HG03139 (cell line): ENCODE measurements around the gene ODC1.
"Not testable (repeated sequence)": the region's sequence is repeated elsewhere in the genome, so short reads cannot be mapped to it uniquely, and the experiment has no call there.

Experiments
- ATAC-seq: cut with Tn5 transposase; IDR thresholded peaks from one replicate; pipeline ENCODE4 v1.9.1; 2021; ENCODE audit not compliant: unreplicated experiment

ODC1 gene

DNA sequence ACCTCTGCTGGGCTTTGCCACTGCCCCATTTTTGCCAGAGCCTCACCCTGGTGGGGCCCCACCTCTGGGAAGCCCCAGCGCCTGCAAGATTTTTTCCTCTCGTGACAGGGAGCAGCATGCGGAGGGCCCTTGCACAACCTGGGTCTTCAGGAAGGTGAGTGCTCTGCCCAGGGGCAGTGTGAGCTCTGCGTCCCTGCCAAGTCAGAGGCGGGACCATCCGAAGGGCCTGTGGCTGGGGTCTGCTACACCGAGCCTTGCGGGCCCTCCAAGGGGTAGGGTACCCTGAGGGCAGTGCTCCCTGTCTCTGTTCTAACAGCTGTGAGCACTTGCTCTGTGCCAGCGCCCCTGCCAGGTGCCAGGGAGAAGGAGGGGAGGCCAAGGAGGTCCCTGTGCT, 5.8 kb upstream of the ODC1 start:
- no peak for ATAC-seq

DNA sequence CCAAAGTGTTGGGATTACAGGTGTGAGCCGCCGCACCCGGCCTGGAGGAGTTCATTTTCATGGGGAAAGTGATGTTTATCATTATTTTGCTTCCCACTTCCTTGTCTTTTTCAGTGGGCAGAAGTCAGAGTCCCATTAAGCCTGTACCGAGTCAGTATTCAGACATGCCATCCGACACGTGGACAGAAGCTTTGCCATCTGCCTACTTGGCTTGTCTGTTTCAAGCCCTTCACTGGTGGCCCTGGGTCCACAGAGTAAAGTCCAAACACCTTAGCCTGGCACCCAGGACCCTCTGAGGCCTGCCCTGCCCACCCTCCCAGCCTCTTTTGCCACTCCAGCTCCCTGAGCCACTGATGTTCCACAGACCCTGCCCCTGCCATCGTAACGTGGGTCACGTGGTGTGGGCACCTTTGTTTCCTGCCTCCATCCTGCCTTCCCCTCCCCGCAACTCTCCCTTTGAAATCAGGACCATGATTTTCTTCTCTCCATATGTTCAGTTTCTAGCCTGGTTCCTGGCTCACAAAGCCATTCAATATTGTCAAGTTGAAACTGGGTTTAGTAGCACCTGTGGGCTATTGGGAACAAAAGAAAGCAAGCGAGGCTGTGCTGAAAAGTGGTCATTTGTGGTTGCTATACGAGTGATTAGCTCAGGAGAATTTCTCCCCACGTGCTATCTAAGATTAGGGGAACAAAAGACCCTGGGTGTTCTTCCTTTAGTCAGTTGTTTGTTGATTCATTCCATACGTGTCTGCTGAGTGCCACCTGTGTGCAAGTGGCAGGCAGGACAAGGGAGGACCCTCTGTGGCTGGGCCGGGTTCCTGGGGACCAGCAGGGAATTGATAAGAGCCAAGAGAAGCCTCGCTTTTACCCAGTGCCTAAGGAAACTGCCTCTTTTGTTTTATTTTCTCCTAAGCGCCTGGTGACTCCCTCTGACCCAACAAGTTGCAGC, 5.1 kb upstream of the ODC1 start:
- ATAC-seq: no peak

DNA sequence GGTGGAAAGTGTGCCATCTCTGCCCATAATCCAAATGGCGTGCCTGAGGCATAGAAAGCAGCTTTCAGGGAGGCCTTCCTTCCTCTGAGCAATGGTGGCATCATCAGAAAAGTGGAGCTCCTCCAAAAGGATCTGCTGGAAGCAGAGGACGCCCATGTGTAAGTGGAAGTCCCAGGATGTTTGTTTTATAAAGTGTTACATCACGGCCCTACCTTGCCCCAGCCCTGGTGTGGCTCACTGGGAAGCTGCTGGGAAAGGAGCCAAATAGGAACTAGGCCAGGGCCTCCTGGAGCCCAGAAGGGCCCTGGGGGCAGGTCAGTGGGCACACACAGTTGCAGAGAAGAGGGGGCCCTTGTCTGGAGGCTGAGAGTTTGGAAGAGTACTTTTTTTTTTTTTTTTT, 4.2 kb upstream of the ODC1 start:
- no peak for ATAC-seq

DNA sequence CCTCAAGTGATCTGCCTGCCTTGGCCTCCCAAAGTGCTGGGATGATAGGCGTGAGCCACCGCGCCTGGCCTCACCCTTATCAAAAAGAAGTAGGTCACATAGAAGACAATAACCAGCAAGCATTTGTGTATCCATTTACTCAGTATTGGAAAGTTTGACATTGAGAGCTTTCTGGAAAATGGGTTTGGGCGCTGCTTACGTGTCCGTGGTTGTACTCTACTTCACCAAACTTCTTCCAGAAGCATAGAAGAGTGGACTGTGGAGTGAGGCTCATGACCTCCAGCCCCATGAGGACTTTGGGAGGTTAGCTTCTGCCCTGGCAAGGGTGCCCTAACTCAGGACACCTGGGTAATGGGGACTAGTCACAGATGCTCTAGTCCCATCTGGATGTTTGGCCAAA, 3.7 kb upstream of the ODC1 start:
- no peak for ATAC-seq

DNA sequence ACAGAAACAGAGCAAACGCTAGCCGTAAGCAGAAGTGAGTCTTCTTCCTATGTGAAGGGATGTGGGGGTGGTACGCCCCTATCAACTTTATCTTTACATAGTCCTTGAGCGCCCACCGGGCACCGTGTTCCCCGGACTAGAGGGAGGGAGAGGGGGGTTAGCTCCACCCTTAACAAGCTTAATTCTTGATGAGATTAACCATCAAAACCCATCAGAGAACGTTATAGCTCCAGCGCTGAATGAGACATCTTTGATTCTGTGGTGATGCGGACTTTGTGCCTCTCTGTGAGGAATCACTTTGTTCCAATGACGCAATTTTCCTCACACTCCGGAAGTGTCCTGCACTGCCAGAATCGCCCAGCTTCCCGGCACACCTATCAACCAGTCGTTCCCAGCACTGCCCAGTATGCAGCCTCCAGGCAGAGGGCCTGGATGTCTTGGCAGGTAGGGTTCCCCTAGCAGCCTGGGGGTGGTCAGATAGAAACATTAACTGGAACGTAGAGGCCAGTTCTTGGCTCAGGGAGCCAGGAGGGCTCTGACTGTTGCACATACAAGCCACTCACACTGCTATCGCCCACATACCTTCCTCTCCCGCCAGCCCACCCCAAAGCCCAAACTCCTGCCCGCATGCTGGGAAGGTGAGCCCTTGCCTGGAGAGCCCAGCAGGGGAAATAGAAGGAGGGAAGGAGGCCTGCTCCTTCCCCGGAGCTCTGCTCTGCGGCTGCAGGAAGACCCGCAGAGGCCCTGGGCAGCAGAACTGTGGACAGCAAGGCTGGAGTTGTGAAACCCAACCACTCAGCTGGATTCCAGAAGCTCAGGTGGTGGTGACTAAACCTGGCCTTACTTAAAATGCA, 1.9 kb upstream of the ODC1 start:
- no peak for ATAC-seq

DNA sequence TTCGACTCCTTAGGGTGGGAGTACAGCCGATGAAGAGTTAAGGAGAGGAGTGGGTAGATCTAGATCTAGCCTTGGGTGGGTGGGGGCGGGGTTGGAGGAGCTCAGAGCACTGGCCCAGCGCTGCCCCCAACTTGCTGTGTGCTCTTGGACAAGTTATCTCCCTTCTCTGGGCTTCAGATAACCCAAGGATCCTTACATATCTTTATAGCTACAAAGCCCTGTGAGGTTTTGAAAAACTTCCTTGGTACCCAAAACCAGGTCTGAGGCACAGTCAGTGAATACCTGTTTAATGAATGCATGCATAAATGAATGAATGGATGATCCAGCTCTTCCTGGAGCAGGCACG, 1.3 kb upstream of the ODC1 start:
- ATAC-seq: no peak

DNA sequence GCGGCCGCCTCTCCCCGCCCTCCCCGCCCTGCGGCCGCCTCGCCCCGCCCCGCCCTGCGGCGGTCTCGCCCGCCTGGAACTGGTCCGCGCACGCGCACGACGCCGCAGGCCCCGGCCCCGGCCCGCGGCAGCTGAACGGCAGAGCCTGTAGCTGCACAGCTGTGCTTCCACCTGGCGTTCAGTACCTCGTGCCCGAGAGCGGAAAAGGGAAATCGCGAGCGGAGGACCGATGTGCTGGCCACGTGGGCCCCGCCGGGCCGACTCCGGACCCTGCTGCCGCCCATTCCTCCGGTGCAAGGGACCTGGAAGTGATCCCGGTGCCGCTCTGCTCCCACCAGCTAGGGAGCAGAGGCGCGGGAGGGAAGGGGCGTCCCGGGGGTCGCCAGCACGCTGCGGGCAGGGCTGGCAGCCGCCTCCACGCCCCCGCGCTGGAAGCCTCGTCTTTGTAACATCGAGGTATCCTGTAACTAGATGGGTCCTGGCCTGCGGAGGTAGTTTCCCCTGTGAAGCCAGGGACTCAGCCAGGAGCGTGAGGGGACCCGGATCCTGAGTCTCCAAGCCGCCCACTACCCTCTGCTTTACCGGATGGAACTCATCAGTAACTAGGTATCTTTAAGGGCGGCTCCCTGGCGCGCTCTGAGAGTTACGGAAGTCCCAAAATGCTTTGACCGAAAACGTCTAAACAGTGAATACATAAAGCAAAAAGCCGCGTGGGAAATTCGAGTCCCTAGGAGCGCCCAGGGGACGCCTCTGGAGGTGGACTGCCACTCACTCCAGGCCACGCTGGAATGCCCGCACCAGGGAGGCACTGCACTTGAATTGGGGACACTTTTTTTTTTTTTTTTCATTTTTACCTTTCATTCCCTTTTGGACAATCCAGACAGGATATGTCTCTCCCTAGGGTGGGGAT, 704 bp upstream of the ODC1 start:
- peak; percentile 50 for ATAC-seq

DNA sequence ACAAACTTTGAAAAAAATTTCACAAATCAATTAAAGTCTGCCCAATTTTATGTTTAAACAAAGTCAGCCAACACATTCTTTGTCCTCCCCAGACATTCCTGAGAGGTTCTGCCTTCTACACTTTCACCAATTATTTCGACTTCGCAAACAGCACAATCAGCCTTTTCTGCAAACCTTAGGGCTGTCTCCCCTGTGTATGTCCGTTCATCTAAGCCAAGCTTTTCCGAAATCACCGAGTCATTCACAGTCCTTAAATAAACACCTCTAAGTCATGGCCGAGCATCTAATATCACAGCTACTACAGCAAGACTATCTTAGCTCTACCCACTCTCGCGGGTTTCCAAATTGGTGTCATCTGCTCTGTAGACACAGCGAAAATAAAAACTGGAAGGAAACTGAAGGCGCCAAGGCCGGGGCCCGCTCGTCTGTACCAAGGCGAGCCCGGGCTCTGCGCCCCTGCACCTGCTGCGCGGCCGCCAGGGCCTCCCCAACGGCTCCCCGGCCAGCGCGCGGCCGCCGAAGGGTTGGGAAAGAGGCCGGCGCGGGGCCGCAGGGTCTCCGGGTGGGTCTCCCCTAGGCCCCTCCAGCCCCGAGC, 730 bp downstream of the ODC1 start:
- ATAC-seq: peak; percentile 25

DNA sequence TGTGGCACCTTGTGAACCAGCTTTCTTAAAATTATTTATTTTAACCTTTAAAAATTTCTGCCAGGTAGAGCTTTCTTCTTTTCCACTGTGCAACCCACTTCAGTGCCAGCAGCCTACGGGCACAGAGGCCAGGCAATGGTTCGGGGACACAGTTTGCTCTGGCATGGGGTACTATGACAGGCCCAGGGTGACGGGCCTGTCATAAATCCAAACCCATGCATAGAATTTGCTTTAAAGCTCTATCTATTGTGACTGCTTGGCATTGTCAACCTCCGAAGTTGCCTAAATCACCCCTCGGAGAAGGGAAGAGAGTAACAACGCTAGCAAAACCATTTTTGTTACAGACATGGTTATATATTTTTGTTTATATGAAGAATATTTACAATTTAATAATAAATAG, 1.5 kb downstream of the ODC1 start:
- no peak for ATAC-seq

DNA sequence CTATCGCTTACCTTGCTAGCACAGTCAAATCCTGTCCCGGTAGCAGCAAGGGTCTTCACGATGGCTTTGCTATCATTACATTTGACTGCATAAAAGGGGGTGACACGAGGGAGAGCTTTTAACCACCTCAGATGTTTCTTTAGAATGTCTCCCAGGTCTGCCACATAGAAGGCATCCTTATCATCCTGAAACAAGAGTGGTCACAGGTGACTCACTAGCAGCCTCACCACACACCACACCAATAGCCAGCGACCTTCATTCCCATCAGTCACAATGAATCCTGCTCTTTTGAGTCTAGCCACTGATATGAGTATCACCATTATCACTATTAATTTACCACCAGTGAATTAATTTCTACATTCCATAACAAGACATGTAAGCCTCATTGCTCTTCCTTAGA, 3.7 kb downstream of the ODC1 start:
- ATAC-seq: no peak

DNA sequence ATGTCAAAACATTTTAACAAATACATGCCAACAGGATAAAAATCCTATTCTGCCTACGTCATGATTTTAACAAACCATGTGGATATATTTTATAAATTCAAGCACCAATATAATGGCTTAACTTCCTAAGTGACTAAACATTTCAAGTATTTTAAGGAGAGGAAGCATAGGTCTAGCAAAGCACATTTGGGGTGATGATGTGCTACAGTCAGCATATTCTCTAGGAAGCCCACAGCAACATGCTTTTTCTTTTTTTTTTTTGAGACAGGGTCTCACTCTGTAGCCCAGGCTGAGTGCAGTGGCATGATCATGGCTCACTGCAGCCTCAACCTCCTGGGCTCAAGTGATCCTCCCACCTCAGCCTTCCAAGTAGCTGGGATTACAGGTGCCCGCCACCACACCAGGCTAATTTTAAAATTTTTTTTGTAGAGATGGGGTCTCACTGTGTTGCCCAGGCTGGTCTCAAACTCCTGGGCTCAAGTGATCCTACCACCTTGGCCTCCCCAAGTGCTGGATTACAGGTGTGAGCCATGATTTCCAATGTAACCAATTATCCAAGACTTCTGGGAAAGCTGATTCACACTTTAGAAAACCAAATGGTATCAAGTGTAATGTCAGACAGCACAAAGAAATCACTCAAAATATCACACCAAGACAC, 5.5 kb downstream of the ODC1 start:
- ATAC-seq: not testable (repeated sequence)

DNA sequence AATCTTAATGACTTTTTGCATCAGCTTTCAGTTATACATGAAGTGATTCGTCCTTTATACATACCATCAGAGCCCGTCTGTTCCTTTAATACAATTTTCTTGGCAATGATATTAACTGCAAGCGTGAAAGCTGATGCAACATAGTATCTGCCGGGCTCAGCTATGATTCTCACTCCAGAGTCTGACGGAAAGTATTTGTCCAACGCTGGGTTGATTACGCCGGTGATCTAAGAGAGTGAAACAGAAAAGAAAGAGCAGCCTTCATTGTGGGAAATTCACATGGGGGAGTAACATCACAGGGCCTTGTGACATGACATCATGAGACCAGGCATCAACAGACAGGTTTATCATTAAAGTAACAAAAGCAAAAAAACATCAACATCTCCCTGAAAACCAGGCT, 6.2 kb downstream of the ODC1 start:
- ATAC-seq: no peak

DNA sequence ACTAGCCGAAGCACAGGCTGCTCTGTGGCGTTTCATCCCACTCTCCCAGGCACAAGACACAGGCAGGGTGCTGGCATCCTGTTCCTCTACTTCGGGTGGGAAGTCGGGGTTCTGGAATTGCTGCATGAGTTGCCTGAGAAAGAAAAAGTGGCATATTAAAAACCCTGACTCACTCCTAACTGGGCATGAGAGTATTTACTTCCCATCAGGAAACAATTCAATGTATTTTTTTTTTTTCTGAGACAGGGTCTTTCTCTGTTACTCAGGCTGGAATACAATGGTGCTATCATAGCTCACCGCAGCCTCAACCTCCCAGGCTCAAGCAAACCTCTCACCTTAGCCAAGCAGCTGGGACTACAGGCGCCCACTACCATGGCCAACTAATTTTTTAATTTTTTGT, 7.4 kb downstream of the ODC1 start:
- ATAC-seq: no peak

DNA sequence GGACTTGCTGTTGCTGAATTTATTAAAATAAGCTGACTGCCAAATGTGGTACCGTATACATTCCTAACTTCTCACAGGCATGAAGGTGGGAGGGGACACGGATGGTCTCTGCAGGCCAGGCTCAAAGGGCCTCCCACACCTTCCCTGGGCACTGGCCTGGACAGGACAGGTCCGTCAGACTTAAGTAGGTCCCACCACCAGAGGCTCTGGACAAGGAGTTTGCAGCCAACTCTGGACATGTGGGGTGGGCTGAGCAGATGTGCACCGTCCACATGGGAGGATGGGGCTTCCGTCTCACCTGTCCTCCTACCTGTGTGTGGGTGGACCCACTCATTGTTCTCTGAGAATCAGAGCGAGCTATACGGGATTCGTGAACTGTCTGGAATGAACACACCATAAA, 8.2 kb downstream of the ODC1 start:
- ATAC-seq: no peak

DNA sequence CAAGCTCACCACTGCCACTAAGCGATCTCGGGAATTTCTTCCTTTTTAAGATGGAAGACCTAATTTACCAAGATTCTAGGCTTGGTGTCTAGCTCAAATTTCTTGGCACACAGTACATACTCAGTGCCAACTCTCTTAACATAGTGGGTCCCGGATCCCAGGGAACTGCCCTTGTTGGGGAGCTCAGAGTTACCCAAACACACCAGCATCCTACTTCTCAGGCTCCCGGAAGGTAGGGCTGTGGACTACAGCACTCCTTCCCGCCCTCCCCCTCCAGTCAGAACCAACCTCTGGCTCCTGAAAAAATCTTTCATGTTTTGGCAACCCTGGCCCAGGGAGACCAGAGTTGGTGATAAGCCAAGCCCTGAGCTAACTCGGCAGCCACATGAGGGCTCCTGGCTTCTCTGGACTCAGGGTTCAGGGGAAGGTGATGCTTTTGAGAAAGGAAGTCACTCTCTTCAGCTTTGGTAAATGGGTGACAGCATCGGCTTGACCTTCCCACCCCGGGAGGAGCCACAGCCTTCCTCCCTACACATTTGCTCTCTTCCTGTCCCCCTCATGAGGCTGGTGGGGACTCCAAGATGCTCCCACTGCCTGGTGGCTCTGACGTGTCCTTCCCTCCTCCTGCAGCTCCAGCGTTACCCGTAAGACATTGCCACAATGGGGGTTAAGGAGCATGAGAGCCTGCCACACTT, 8.8 kb downstream of the ODC1 start:
- ATAC-seq: no peak

DNA sequence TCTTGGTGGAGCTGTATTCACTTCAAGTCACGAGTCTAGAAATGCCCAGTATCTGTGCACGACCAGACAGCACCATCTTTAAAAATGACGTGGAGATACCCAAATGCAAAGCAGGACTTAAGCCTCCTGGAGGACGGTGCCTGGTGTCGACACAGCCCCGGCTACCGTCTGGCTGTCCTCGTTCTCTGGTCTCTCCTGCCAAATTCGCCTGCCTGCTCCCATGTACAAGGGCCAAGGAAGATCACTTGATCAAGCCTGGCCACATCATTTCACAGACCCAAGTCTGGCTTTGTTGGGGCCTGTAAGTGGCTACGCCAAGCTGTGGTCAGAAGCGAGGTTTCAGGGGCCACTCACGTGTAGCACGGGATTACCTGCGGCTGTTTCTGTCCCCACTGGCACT, 9.4 kb downstream of the ODC1 start:
- ATAC-seq: no peak

DNA sequence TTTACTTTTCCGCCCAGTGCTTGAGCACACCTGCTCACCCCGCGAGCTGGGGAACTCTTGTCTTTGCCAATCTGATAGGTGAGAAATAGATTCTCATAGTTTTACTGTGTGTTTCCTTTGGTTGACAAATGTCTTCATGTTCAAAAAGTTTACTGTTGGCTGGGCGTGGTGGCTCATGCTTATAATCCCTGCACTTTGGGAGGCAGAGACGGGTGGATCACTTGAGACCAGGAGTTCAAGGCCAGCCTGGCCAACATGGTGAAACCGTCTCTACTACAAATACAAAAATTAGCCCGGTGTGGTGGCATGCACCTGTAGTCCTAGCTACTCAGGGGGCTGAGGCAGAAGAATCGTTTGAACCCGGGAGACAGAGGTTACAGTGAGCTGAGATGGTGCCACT, 10.3 kb downstream of the ODC1 start:
- no peak for ATAC-seq

DNA sequence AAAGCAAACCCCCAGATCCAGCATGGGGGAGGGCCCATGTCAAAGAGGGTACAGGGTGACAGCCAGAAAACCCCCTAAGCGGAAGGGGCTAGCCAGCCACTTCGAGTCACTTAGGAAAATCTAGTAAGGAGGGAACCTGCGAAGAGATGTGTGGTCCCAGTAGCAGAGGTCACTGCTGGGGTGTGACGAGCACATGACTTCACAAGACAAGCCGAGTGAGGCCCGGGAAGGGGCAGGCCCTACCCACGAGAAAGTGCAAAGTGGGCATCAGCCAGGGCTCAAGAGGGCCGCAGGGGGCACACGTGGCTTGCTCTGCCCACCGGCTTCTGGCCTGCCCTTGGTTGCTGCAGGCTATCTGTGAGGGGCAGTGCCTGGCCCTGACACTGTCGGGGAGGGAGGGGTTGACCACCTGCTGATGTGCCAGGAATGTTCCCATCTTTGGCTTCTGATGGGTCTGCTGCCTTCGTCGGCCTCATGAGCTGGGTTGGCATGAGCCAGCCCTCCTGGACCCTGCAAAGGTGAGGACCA, 11.5 kb downstream of the ODC1 start:
- no peak for ATAC-seq

DNA sequence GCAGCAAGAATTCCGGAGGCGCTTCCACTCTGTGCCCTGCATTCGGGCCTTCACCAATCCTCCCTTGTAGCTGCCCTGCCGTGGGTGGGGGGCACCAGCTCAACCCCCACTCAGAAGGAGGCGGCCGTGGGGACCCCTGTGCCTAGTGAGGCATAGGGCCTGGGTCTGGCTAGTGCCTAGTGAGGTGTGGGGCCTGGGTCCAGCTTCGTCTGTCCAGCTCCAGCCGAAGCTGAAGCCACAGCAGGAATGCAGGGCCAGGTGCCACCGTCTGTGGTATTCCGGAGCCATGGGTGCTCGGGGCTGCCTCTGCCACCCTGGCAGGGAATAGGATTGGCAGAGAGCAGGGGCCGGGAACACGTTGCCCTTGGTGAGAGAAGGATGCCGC, 12.3 kb downstream of the ODC1 start:
- no peak for ATAC-seq
